ENCODE measurements around the gene FER1L5.
A peak's percentile ranks its signal among the peaks of the same experiment; 100 is the strongest.
"Not testable (repeated sequence)": the region's sequence is repeated elsewhere in the genome, so short reads cannot be mapped to it uniquely, and the experiment has no call there.

Gene FER1L5

GRCh38 chr2:96636551-96637171 lies 5.9 kb upstream of the FER1L5 start:
- DNase-seq (ENCODE audit: low read depth) = no peak

GRCh38 chr2:96637385-96638143 lies 5.0 kb upstream of the FER1L5 start:
- DNase-seq (ENCODE audit: low read depth) = peak; percentile 72

- DNase-seq (ENCODE audit: low read depth) = peak; percentile 80
Measured at GRCh38 chr2:96638144-96639121, 4.1 kb upstream of the FER1L5 start, which contains the start of gene KANSL3. Gene KANSL3, minus strand, starts transcription at chr2:96638312. Its CDS starts 1,177 bp downstream, at chr2:96637135.

GRCh38 chr2:96647681-96648080 lies 5.1 kb downstream of the FER1L5 start:
- no peak for DNase-seq (ENCODE audit: low read depth)

- DNase-seq (ENCODE audit: low read depth) = no peak
Measured at GRCh38 chr2:96648306-96648930, 5.9 kb downstream of the FER1L5 start.

GRCh38 chr2:96649342-96649741 lies 6.8 kb downstream of the FER1L5 start:
- no peak for DNase-seq (ENCODE audit: low read depth)

- no peak for DNase-seq (ENCODE audit: low read depth)
Measured at GRCh38 chr2:96651793-96652192, 9.2 kb downstream of the FER1L5 start.

GRCh38 chr2:96654791-96655190 lies 12.2 kb downstream of the FER1L5 start:
- DNase-seq (ENCODE audit: low read depth) = not testable (repeated sequence)

GRCh38 chr2:96655526-96655925 lies 13.0 kb downstream of the FER1L5 start:
- DNase-seq (ENCODE audit: low read depth) = no peak

GRCh38 chr2:96656540-96656939 lies 14.0 kb downstream of the FER1L5 start:
- no peak for DNase-seq (ENCODE audit: low read depth)

- DNase-seq (ENCODE audit: low read depth) = no peak
Measured at GRCh38 chr2:96661324-96661723, 18.8 kb downstream of the FER1L5 start.

- DNase-seq (ENCODE audit: low read depth) = no peak
Measured at GRCh38 chr2:96662360-96662759, 19.8 kb downstream of the FER1L5 start.

GRCh38 chr2:96663177-96663576 lies 20.6 kb downstream of the FER1L5 start:
- DNase-seq (ENCODE audit: low read depth) = no peak

- DNase-seq (ENCODE audit: low read depth) = no peak
Measured at GRCh38 chr2:96663829-96664228, 21.3 kb downstream of the FER1L5 start.

GRCh38 chr2:96664366-96664925 lies 21.9 kb downstream of the FER1L5 start:
- no peak for DNase-seq (ENCODE audit: low read depth)

GRCh38 chr2:96665083-96665569 lies 22.6 kb downstream of the FER1L5 start:
- DNase-seq (ENCODE audit: low read depth) = no peak

GRCh38 chr2:96665717-96666116 lies 23.2 kb downstream of the FER1L5 start:
- not testable (repeated sequence) for DNase-seq (ENCODE audit: low read depth)

- DNase-seq (ENCODE audit: low read depth) = no peak
Measured at GRCh38 chr2:96668771-96669170, 26.2 kb downstream of the FER1L5 start.

GRCh38 chr2:96669539-96670215 lies 27.1 kb downstream of the FER1L5 start:
- DNase-seq (ENCODE audit: low read depth) = no peak

- DNase-seq (ENCODE audit: low read depth) = no peak
Measured at GRCh38 chr2:96679848-96680247, 37.3 kb downstream of the FER1L5 start.
